ENCODE results near the gene DAZAP1.

DNA sequence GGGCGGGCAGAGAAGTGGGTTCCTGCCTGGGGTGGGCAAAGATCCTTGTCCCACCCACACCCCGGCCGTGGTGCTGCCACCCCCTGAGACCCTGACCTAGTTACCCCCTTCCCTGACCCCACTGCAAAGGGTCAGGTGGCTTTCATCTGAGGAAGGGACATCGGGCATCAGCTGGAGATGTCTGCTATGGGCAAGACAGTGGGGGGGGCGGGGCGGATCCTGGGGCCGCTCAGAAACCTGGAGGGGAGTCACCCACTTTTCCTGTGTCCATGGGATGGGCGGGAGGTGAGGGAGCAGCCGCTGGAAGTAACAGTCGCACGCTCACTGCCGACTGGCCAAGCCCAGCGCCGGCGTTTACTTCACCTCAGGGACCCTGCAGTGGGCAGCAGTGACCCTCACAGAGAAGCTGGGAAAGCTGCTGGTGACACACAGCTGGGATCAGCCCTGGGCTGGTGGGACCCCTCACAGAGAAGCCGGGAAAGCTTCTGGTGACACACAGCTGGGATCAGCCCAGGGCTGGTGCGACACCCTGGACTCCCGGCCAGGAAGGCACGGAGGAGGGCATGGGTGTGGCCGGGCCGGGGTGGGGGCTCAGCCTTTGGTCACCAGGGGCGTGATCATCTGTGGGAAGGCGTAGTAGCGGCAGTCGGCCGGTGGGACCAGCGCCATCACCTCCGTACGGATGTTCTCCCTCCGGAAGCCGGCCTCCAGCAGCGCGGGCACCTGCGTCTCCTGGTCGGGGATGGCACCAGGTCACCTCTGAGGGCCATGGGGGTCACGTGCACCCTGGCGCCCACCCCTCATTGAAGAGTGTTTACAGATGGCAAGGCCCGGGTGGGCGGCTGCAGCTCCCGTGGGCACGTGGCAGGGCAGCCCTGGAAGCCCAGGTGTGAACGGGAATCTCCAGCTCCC lies 10.4 kb upstream of the DAZAP1 start:
- TF ChIP-seq, protein P1, sequence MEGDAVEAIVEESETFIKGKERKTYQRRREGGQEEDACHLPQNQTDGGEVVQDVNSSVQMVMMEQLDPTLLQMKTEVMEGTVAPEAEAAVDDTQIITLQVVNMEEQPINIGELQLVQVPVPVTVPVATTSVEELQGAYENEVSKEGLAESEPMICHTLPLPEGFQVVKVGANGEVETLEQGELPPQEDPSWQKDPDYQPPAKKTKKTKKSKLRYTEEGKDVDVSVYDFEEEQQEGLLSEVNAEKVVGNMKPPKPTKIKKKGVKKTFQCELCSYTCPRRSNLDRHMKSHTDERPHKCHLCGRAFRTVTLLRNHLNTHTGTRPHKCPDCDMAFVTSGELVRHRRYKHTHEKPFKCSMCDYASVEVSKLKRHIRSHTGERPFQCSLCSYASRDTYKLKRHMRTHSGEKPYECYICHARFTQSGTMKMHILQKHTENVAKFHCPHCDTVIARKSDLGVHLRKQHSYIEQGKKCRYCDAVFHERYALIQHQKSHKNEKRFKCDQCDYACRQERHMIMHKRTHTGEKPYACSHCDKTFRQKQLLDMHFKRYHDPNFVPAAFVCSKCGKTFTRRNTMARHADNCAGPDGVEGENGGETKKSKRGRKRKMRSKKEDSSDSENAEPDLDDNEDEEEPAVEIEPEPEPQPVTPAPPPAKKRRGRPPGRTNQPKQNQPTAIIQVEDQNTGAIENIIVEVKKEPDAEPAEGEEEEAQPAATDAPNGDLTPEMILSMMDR (IDR thresholded peaks at IDR 0.05; ENCODE audit: poor library complexity) = no peak
- TF ChIP-seq EZH2phosphoT487 (IDR thresholded peaks at IDR 0.05; ENCODE audit: low read depth, severe bottlenecking, unreplicated experiment) = no peak

Measured in hepatocyte (in vitro differentiated cells).